ENCODE data around the gene ABCB9. TPM values are rescaled to one million over a fixed set of nuclear protein-coding genes. Genes with fewer than 3 reads are reported as not detected.

The ABCB9 gene
- total RNA-seq, 1 donor from 2014 or later, result 16.7 TPM

GRCh38 chr12:122959566-122960192 lies 6.6 kb downstream of the ABCB9 start:
- peaks cover 4% of the 10 kb centered on the region for H3K36me3 Mint-ChIP-seq
- peaks cover 5% of the 10 kb centered on the region for H3K4me1 Mint-ChIP-seq
- no peaks in the 10 kb centered on the region for H3K27me3 Mint-ChIP-seq (ENCODE audit: low read depth)
- H3K4me3 Mint-ChIP-seq, result no peak overlapping the region
- DNase-seq (ENCODE audit: low spot score in 2 of 2, unreplicated experiment in 2 of 2), result no peak
- no peak overlapping the region for H3K27ac Mint-ChIP-seq
- H3K9me3 Mint-ChIP-seq, result no peaks in the 10 kb centered on the region
- TF ChIP-seq, protein P1, sequence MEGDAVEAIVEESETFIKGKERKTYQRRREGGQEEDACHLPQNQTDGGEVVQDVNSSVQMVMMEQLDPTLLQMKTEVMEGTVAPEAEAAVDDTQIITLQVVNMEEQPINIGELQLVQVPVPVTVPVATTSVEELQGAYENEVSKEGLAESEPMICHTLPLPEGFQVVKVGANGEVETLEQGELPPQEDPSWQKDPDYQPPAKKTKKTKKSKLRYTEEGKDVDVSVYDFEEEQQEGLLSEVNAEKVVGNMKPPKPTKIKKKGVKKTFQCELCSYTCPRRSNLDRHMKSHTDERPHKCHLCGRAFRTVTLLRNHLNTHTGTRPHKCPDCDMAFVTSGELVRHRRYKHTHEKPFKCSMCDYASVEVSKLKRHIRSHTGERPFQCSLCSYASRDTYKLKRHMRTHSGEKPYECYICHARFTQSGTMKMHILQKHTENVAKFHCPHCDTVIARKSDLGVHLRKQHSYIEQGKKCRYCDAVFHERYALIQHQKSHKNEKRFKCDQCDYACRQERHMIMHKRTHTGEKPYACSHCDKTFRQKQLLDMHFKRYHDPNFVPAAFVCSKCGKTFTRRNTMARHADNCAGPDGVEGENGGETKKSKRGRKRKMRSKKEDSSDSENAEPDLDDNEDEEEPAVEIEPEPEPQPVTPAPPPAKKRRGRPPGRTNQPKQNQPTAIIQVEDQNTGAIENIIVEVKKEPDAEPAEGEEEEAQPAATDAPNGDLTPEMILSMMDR (IDR thresholded peaks at IDR 0.05; ENCODE audit: unreplicated experiment), result no peak

GRCh38 chr12:122958198-122958888 lies 7.9 kb downstream of the ABCB9 start:
- no peak overlapping the region for H3K4me3 Mint-ChIP-seq
- H3K27ac Mint-ChIP-seq, result no peak overlapping the region
- no peaks in the 10 kb centered on the region for H3K27me3 Mint-ChIP-seq (ENCODE audit: low read depth)
- peaks cover 4% of the 10 kb centered on the region for H3K36me3 Mint-ChIP-seq
- H3K4me1 Mint-ChIP-seq, result no peaks in the 10 kb centered on the region
- no peak for DNase-seq (ENCODE audit: low spot score in 2 of 2, unreplicated experiment in 2 of 2)
- TF ChIP-seq, protein P1 (IDR thresholded peaks at IDR 0.05; ENCODE audit: unreplicated experiment), result no peak
- H3K9me3 Mint-ChIP-seq, result no peaks in the 10 kb centered on the region

- H3K27ac Mint-ChIP-seq, result no peak overlapping the region
- DNase-seq (ENCODE audit: low spot score in 2 of 2, unreplicated experiment in 2 of 2), result no peak
- no peaks in the 10 kb centered on the region for H3K4me1 Mint-ChIP-seq
- no peaks in the 10 kb centered on the region for H3K9me3 Mint-ChIP-seq
- H3K36me3 Mint-ChIP-seq, result peaks cover 4% of the 10 kb centered on the region
- H3K4me3 Mint-ChIP-seq, result no peak overlapping the region
- H3K27me3 Mint-ChIP-seq (ENCODE audit: low read depth), result no peaks in the 10 kb centered on the region
- TF ChIP-seq, protein P1 (IDR thresholded peaks at IDR 0.05; ENCODE audit: unreplicated experiment), result no peak
These were observed 10.2 kb downstream of the ABCB9 start for GRCh38 chr12:122956035-122956434.

GRCh38 chr12:122955156-122955555 lies 11.1 kb downstream of the ABCB9 start:
- Mint-ChIP-seq H3K36me3 (peaks cover 4% of the 10 kb centered on the region), H3K4me1 (no peaks in the 10 kb centered on the region), H3K4me3 (no peak overlapping the region), H3K27ac (no peak overlapping the region), H3K27me3 (ENCODE audit: low read depth) (no peaks in the 10 kb centered on the region), H3K9me3 (no peaks in the 10 kb centered on the region)
- DNase-seq (ENCODE audit: low spot score in 2 of 2, unreplicated experiment in 2 of 2), result no peak
- TF ChIP-seq, protein P1 (IDR thresholded peaks at IDR 0.05; ENCODE audit: unreplicated experiment), result no peak

GRCh38 chr12:122951979-122952892 lies 14.0 kb downstream of the ABCB9 start:
- no peak overlapping the region for H3K4me3 Mint-ChIP-seq
- H3K4me1 Mint-ChIP-seq, result no peaks in the 10 kb centered on the region
- no peaks in the 10 kb centered on the region for H3K36me3 Mint-ChIP-seq
- no peaks in the 10 kb centered on the region for H3K9me3 Mint-ChIP-seq
- TF ChIP-seq, protein P1 (IDR thresholded peaks at IDR 0.05; ENCODE audit: unreplicated experiment), result peak; percentile 51
- no peaks in the 10 kb centered on the region for H3K27me3 Mint-ChIP-seq (ENCODE audit: low read depth)
- no peak overlapping the region for H3K27ac Mint-ChIP-seq
- DNase-seq (ENCODE audit: low spot score in 2 of 2, unreplicated experiment in 2 of 2), result peak in 1 of 2 experiments; percentile 67

Measured in mesothelial cell of epicardium (in vitro differentiated cells).